HT-29 (cell line): ENCODE data around the gene SELENON. TPM values are rescaled to one million over a fixed set of nuclear protein-coding genes. Genes with fewer than 3 reads are reported as not detected.

Experiments used
- DNase-seq: peaks from one replicate; pipeline ENCODE4 v3.0.0-alpha.2; 2015; ENCODE audit warnings: low spot score
- total RNA-seq: library from RNA; depleted of rRNA; stranded (reverse); fragments of >200 nt; shearing (Covaris generic); gene quantifications from 2 replicates; pipeline ENCODE4 v1.2.3, GENCODE V29; 2014; rRNA removed

The SELENON gene
- total RNA-seq, 1 experiment from 2014 or later = 2.2 TPM

DNA sequence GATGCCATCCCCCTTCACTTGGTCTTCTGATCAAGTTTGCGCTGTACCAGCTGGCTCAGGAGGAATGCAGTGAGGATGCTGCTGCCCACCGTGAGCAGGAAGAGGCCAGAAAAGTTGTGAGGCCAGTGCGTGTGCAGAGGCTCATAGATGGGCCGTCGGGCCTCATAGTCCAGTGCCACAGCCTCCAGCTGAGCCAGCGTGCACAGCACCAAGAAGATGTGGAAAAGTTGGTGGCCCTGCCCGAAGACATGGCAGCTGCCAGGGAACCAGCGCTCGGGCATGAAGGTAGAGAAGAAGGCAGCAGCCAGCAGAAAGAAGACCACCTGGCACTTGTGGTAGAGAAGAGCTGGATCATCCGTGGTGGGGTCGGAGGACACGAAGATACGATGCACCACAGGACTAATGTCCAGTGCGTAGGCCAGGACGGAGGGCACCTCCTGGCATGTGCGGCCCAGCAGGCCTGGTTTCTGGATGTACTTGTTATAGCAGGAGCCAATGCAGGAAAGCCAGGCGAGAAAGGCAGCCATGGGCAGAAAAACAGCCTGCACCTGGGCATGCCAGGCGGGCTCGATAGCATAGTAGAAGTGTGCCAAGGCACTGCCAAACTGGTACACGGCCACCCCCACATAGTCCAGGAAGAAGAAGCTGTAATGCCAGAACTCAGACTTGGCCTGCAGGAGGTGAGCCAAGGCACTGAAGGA lies 62.9 kb downstream of the SELENON start:
- DNase-seq = no peak

DNA sequence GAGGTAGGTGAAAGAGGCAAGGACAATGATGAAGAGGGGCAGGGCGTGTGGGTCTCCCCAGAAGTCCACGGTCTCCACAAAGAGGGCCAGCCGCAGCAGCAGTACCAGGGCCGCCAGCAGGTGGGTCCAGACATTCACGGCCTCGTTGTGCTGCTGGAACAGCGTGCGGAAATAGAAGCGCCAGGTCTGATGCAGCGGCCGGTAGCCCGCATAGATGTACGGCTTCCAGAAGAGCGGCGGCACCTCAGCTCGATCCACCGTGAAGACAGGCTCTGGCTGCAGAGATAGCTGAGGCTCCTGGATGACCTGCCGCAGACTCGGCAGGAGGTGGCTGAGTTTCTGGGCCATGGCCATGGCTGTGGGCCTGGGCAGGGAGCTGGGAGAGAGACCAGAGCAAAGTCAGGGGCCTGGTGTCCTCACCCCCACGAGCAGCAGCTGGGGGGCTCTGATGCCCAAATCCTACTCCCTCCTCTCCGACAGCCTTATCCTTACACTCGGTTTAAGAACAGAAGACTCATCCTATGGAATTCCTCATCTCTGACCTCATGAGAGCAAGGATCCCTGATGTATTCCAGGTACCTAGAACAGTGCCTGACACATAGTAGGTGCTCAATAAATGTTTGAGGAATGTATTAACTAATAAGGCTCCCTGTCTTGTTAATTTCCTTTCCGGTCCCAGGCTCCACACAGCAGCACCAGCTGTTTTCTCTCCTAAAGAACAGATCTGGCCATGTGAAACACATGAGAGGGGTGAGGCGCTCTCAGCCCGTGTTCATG lies 63.7 kb downstream of the SELENON start:
- DNase-seq = no peak

GRCh38 chr1:25864434-25864833 lies 64.4 kb downstream of the SELENON start:
- no peak for DNase-seq

DNA sequence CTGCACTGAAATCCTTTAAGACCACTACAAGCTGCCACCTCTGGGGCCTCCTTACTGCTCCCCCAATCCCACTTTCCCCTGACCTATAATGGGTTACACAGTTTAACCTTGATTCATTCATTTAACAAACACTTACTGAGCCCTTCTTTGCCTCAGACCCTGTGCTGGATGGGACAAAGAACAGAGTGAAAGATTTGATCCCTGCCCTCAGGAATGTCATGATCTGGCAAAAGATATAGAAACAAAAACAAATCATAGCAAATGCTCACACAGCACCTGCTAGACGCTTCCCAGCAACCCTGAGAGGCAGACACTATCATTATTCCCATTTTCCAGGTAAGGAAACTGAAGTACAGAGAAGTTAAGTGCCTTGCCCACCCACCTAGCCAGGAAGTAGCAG lies 66.3 kb downstream of the SELENON start:
- no peak for DNase-seq

- DNase-seq = peak; percentile 82
Observed at GRCh38 chr1:25867210-25867991, 67.4 kb downstream of the SELENON start.

Other genes starting within 250 kb of the SELENON start
- 0.10 and 0.28 TPM in 2 replicates for gene MAN1C1, start 183.4 kb upstream of the SELENON start, total RNA-seq
- 13.6 and 22.0 TPM in 2 replicates for gene MTFR1L, start 19.8 kb downstream of the SELENON start, total RNA-seq
- gene AUNIP, start 59.3 kb downstream of the SELENON start, total RNA-seq = 8.3 and 11.4 TPM in 2 replicates
- gene PAQR7, start 75.5 kb downstream of the SELENON start, total RNA-seq = 4.0 and 5.7 TPM in 2 replicates
- 80.1 and 83.8 TPM in 2 replicates for gene STMN1, start 106.2 kb downstream of the SELENON start, total RNA-seq
- gene PAFAH2, start 197.9 kb downstream of the SELENON start, total RNA-seq = 7.6 and 13.0 TPM in 2 replicates
- not detected in 2 replicates for gene EXTL1, start 221.6 kb downstream of the SELENON start, total RNA-seq
- 0.51 and 0.99 TPM in 2 replicates for gene SLC30A2, start 245.9 kb downstream of the SELENON start, total RNA-seq